Measurements from ENCODE around the gene SCAF1.

GRCh38 chr19:49676136-49676783, 34.3 kb downstream of the SCAF1 start:
- no peak for TF ChIP-seq CTCF (IDR thresholded peaks at IDR 0.05; ENCODE audit: insufficient read depth, low read depth, low read length)
- TF ChIP-seq EZH2 (IDR thresholded peaks at IDR 0.05; ENCODE audit: insufficient read depth, low read length): no peak

Data from astrocyte (in vitro differentiated cells and primary cell).